Measurements from ENCODE around the gene PPP1R3G.

DNA sequence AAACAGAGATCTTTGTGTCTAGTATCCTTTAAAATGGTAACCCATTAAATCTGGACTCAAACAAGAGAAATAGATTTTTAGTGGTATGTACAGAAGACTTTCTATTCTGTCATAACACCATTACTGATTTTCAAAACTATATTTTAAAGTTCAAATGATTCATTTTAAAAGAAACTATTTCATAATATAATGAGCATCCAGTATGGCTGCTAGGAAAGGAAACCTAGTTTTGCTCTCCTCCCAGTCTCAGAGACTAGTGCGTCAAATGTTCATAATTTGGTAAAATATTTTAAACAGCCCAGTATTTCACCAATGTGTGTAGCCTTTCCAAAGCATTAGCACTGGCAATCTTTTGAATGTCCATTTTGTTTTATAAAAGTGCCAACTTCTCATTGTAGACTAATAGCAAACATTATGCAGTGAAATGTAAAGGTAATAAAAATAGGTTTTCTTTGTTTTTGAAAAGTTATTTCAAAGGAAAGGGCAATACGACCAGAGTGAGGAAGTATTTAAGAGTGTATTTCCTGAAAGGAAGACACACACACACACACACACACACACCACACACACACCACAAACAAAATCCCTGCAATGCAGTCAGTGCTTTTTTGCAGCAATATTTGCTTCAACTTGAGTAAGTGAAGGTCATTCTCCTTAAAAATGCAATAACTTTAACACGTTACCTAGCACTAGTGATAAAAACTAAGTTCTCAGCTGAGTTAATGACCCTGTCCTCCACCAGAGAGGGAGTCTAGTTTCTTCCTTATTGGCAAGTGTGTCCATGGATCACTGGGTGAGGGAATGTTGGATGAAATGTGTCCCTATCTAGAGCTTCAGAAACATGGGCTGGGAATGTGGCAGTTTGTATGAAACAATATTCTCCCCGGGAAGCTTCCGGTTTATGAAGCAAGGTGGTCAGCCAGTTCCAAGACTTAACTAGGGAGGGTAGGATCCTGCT lies 4.6 kb downstream of the PPP1R3G start:
- TF ChIP-seq, protein P1, sequence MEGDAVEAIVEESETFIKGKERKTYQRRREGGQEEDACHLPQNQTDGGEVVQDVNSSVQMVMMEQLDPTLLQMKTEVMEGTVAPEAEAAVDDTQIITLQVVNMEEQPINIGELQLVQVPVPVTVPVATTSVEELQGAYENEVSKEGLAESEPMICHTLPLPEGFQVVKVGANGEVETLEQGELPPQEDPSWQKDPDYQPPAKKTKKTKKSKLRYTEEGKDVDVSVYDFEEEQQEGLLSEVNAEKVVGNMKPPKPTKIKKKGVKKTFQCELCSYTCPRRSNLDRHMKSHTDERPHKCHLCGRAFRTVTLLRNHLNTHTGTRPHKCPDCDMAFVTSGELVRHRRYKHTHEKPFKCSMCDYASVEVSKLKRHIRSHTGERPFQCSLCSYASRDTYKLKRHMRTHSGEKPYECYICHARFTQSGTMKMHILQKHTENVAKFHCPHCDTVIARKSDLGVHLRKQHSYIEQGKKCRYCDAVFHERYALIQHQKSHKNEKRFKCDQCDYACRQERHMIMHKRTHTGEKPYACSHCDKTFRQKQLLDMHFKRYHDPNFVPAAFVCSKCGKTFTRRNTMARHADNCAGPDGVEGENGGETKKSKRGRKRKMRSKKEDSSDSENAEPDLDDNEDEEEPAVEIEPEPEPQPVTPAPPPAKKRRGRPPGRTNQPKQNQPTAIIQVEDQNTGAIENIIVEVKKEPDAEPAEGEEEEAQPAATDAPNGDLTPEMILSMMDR (optimal IDR thresholded peaks at IDR 0.05 in 1 of 3, IDR thresholded peaks at IDR 0.05 in 1 of 3, conservative IDR thresholded peaks at IDR 0.05 in 1 of 3; ENCODE audit: extremely low read depth in 1 of 3, insufficient read depth in 2 of 3, low read length in 3 of 3), result no peak
- no peak for TF ChIP-seq EZH2 (IDR thresholded peaks at IDR 0.05; ENCODE audit: low read length)

Data from keratinocyte (primary cell).